Spleen (tissue), 11 donors: ENCODE results near the gene PRKCA. TPM values are rescaled to one million over a fixed set of nuclear protein-coding genes. Genes with fewer than 3 reads are reported as not detected.

Experiments used
- DNase-seq: peaks from one replicate; pipeline ENCODE4 v3.0.0-alpha.2; 2020
- H3K27ac ChIP-seq, 8 donors: fragments of 200-600 bp; sonication (generic) in 7 of 8; 1 replicate in 4 of 8; 2 replicates in 4 of 8; pipeline versions ENCODE4 v1.5.0 to v1.8.0; 2016 to 2021; ENCODE audit warnings: inconsistent platforms in 4 of 8, mild to moderate bottlenecking in 4 of 8, moderate library complexity in 1 of 8
- H3K27me3 ChIP-seq, 7 donors: fragments of 200-600 bp; sonication (generic) in 6 of 7; replicated peaks in 1 of 7; 1 replicate in 4 of 7; 2 replicates in 3 of 7; pipeline versions ENCODE4 v1.5.0 to v1.8.0; 2016 to 2021; ENCODE audit warnings: inconsistent platforms in 3 of 7, mild to moderate bottlenecking in 1 of 7
- H3K36me3 ChIP-seq, 6 donors: fragments of 200-600 bp; sonication (generic) in 5 of 6; 1 replicate in 4 of 6; 2 replicates in 2 of 6; pipeline versions ENCODE4 v1.5.0 to v1.8.0; 2016 to 2021; ENCODE audit warnings: inconsistent platforms in 2 of 6
- H3K4me1 ChIP-seq, 6 donors: fragments of 200-600 bp; sonication (generic) in 5 of 6; 1 replicate in 3 of 6; 2 replicates in 3 of 6; pipeline versions ENCODE4 v1.5.0 to v1.8.0; 2016 to 2021; ENCODE audit warnings: inconsistent platforms in 3 of 6
- H3K4me3 ChIP-seq, 8 donors: fragments of 200-600 bp; sonication (generic) in 7 of 8; 1 replicate in 4 of 8; 2 replicates in 4 of 8; pipeline versions ENCODE4 v1.5.0 to v1.8.0; 2016 to 2021; ENCODE audit warnings: inconsistent platforms in 4 of 8, mild to moderate bottlenecking in 4 of 8, moderate library complexity in 2 of 8
- H3K9me3 ChIP-seq, 8 donors: fragments of 200-600 bp; sonication (generic) in 7 of 8; 1 replicate in 4 of 8; 2 replicates in 4 of 8; pipeline versions ENCODE4 v1.5.0 to v1.8.0; 2016 to 2021; ENCODE audit warnings: inconsistent platforms in 4 of 8
- CTCF ChIP-seq, 11 experiments: fragments of 200-600 bp in 7 of 11; fragments of 450-650 bp in 4 of 11; sonication (generic) in 4 of 11; IDR thresholded peaks in 8 of 11; conservative IDR thresholded peaks in 3 of 11; 1 replicate in 7 of 11; 2 replicates in 4 of 11; pipeline versions ENCODE4 v1.4.0 to v1.8.0; 2016 to 2021; ENCODE audit warnings: antibody characterized with exemption in 11 of 11, inconsistent platforms in 4 of 11, mild to moderate bottlenecking in 1 of 11
- POLR2A ChIP-seq, 3 donors: fragments of 450-650 bp; IDR thresholded peaks; one replicate each; pipeline ENCODE4 v1.5.1; 2017; ENCODE audit warnings: antibody characterized with exemption in 3 of 3, mild to moderate bottlenecking in 1 of 3
- POLR2AphosphoS5 ChIP-seq, 3 donors: sonication (generic); formaldehyde crosslinking; IDR thresholded peaks; one replicate each; pipeline ENCODE4 v1.5.1; 2017; ENCODE audit warnings: antibody characterized with exemption in 3 of 3
- WGBS, 5 donors: extraction: QIAGEN DNeasy Blood & Tissue Kit in 3 of 5; methylation state at CpG; one replicate each; pipeline versions ENCODE4 v1.1.5 to v1.1.7; 2013 to 2018; 5-methylcytosine and 5-hydroxymethylcytosine counted together
- intact Hi-C: fragments of 100-400 bp; cut with DNase I; formaldehyde crosslinking; loops from one replicate; pipeline ENCODE4 v1.15.0; 2023; ENCODE audit warnings: low total_unique reads
- polyA plus RNA-seq, 3 donors: library from polyadenylated mRNA; stranded (reverse); fragments of 200-250 nt; gene quantifications; one replicate each; pipeline ENCODE4 v1.2.1, GENCODE V29; 2013
- total RNA-seq, 7 donors: library from RNA; depleted of rRNA in 3 of 7; stranded (reverse); fragments of >200 nt in 3 of 7; fragmentation: NEBNext Ultra II Directional in 4 of 7; extraction: Animal tissue kit (Norgen Biotek cat#: 25700) in 4 of 7; gene quantifications; one replicate each; pipeline versions ENCODE4 v1.1.0 to v1.2.1, GENCODE V29; 2016 to 2021
- donor health status: healthy with polysubstance abuse.
- donor health status: DM: no; HTN: no; CAD: no; lungs with moderate emphysema.
- donor health status: DM: no; HTN: no; CAD: no.
- donor health status: Bipolar disorder and iron deficiency.
- donor health status: healthy.
- donor health status: DM: no; HTN: no; CAD: no.
- donor health status: DM: yes; HTN: yes; CAD: no.

The PRKCA gene
- total and polyA plus RNA-seq, 10 donors, result 1.7 to 59.7 (median 31.2) TPM

- peaks cover 0 to 45% (median 15%) of the 10 kb centered on the region in 6 donors for H3K4me1 ChIP-seq
- H3K36me3 ChIP-seq, result no peaks in the 10 kb centered on the region
- TF ChIP-seq POLR2A (IDR thresholded peaks at IDR 0.05), result no peak
- TF ChIP-seq POLR2AphosphoS5 (IDR thresholded peaks at IDR 0.05), result no peak
- TF ChIP-seq CTCF (IDR thresholded peaks at IDR 0.05 in 8 of 11, conservative IDR thresholded peaks at IDR 0.05 in 3 of 11), result no peak
- H3K4me3 ChIP-seq, result no peak overlapping the region
- no peaks in the 10 kb centered on the region for H3K9me3 ChIP-seq
- no peak overlapping the region for H3K27ac ChIP-seq
- no peaks in the 10 kb centered on the region for H3K27me3 ChIP-seq
- no peak for DNase-seq
- intact Hi-C loops, result no loop called here
- WGBS, 5 donors, result 85 to 91% (median 88%) methylated on average over 4 of the region's 4 CpGs
Measured at GRCh38 chr17:66414561-66415175, 112.3 kb downstream of the PRKCA start.

GRCh38 chr17:66415366-66416206, 113.2 kb downstream of the PRKCA start:
- intact Hi-C loops, result no loop called here

GRCh38 chr17:66416207-66416940, 114.0 kb downstream of the PRKCA start:
- Histone ChIP-seq H3K27me3 (no peaks in the 10 kb centered on the region), H3K9me3 (no peaks in the 10 kb centered on the region), H3K36me3 (no peaks in the 10 kb centered on the region), H3K4me1 (peaks cover 0 to 41% (median 15%) of the 10 kb centered on the region in 6 donors), H3K4me3 (no peak overlapping the region), H3K27ac (no peak overlapping the region)
- DNase-seq, result no peak
- no peak for TF ChIP-seq POLR2AphosphoS5 (IDR thresholded peaks at IDR 0.05)
- TF ChIP-seq POLR2A (IDR thresholded peaks at IDR 0.05), result no peak
- intact Hi-C loops, result no loop called here
- WGBS, 5 donors, result 82 to 91% (median 86%) methylated on average over 10 to 12 of the region's 12 CpGs

More at GRCh38 chr17:66415366-66416206, 113.2 kb downstream of the PRKCA start:
- Histone ChIP-seq H3K27ac (no peak overlapping the region), H3K4me1 (peaks cover 0 to 45% (median 15%) of the 10 kb centered on the region in 6 donors), H3K27me3 (no peaks in the 10 kb centered on the region), H3K9me3 (no peaks in the 10 kb centered on the region), H3K36me3 (no peaks in the 10 kb centered on the region), H3K4me3 (no peak overlapping the region)
- WGBS, 5 donors, result 70 to 81% (median 78%) methylated on average over 11 of the region's 11 CpGs
- TF ChIP-seq CTCF (IDR thresholded peaks at IDR 0.05 in 8 of 11, conservative IDR thresholded peaks at IDR 0.05 in 3 of 11) (no peak), POLR2AphosphoS5 (IDR thresholded peaks at IDR 0.05) (no peak), POLR2A (IDR thresholded peaks at IDR 0.05) (no peak)
- no peak for DNase-seq

GRCh38 chr17:66417300-66417719, 114.9 kb downstream of the PRKCA start:
- Histone ChIP-seq H3K27me3 (no peaks in the 10 kb centered on the region), H3K4me3 (no peak overlapping the region), H3K9me3 (no peaks in the 10 kb centered on the region), H3K36me3 (no peaks in the 10 kb centered on the region), H3K4me1 (peaks cover 0 to 31% (median 10%) of the 10 kb centered on the region in 6 donors), H3K27ac (no peak overlapping the region)
- WGBS, 5 donors, result 86 to 94% (median 92%) methylated on average over 2 of the region's 2 CpGs
- TF ChIP-seq CTCF (IDR thresholded peaks at IDR 0.05 in 8 of 11, conservative IDR thresholded peaks at IDR 0.05 in 3 of 11), result no peak
- TF ChIP-seq POLR2AphosphoS5 (IDR thresholded peaks at IDR 0.05), result no peak
- TF ChIP-seq POLR2A (IDR thresholded peaks at IDR 0.05), result no peak
- intact Hi-C loops, result no loop called here
- no peak for DNase-seq
